HL-60/S4 treated with retinoic acid at 250 ng/mL for 4 days and 3 days (cell line): ENCODE data around the gene PHC2.
"Not testable (repeated sequence)": the region's sequence is repeated elsewhere in the genome, so short reads cannot be mapped to it uniquely, and the experiment has no call there.

Experiments used
- in situ Hi-C: fragments of 300-500 bp; cut with MboI; formaldehyde crosslinking; loops from 2 replicates; pipeline ENCODE4 v1.7.0; 2022; ENCODE audit warnings: low sequenced_read_pairs

Gene PHC2

GRCh38 chr1:33319186-33319948 lies 111.5 kb downstream of the PHC2 start:
- in situ Hi-C loops, result no loop called here

- in situ Hi-C loops, result no loop called here
These were observed 112.9 kb downstream of the PHC2 start for GRCh38 chr1:33317946-33318345.

GRCh38 chr1:33317354-33317753 lies 113.5 kb downstream of the PHC2 start:
- in situ Hi-C loops, result no loop called here

GRCh38 chr1:33316601-33317000 lies 114.3 kb downstream of the PHC2 start:
- in situ Hi-C loops, result no loop called here

- in situ Hi-C loops, result no loop called here
These were observed 116.5 kb downstream of the PHC2 start for GRCh38 chr1:33314416-33314815.

- in situ Hi-C loops, result no loop called here
These were observed 118.5 kb downstream of the PHC2 start for GRCh38 chr1:33312413-33312749.

- in situ Hi-C loops, result no loop called here
These were observed 119.0 kb downstream of the PHC2 start for GRCh38 chr1:33311706-33312412.

GRCh38 chr1:33310702-33311101 lies 120.2 kb downstream of the PHC2 start:
- in situ Hi-C loops, result no loop called here

- in situ Hi-C loops, result not testable (repeated sequence)
These were observed 121.5 kb downstream of the PHC2 start for GRCh38 chr1:33309351-33309750.

- in situ Hi-C loops, result no loop called here
These were observed 123.4 kb downstream of the PHC2 start for GRCh38 chr1:33307494-33307864.

- in situ Hi-C loops, result no loop called here
These were observed 124.0 kb downstream of the PHC2 start for GRCh38 chr1:33306653-33307493.

GRCh38 chr1:33305816-33306652 lies 124.9 kb downstream of the PHC2 start:
- in situ Hi-C loops, result no loop called here

- in situ Hi-C loops, result no loop called here
These were observed 125.9 kb downstream of the PHC2 start for GRCh38 chr1:33305016-33305415.

- in situ Hi-C loops, result no loop called here
These were observed 128.6 kb downstream of the PHC2 start for GRCh38 chr1:33302325-33302724.

- in situ Hi-C loops, result no loop called here
These were observed 129.5 kb downstream of the PHC2 start for GRCh38 chr1:33301273-33301984.

- in situ Hi-C loops, result no loop called here
These were observed 130.2 kb downstream of the PHC2 start for GRCh38 chr1:33300673-33301072.

- in situ Hi-C loops, result no loop called here
These were observed 131.3 kb downstream of the PHC2 start for GRCh38 chr1:33299461-33300155.

GRCh38 chr1:33298623-33299277 lies 132.1 kb downstream of the PHC2 start:
- in situ Hi-C loops, result no loop called here
